Lower lobe of right lung (tissue), 2 donors: Measurements from ENCODE around the gene TMC3. TPM values are rescaled to one million over a fixed set of nuclear protein-coding genes. Genes with fewer than 3 reads are reported as not detected.

Experiments
- ATAC-seq, 2 donors: fragments of 200-7000 bp; cut with Tn5 transposase; one replicate each; pipeline ENCODE4 v1.9.1; 2020 to 2022; ENCODE audit warnings: mild to moderate bottlenecking in 2 of 2, moderate library complexity in 2 of 2
- DNase-seq: peaks from one replicate; pipeline ENCODE4 v3.0.0-alpha.2; 2020
- H3K27ac ChIP-seq: fragments of 200-600 bp; one replicate; pipeline ENCODE4 v1.8.0; 2022
- H3K27me3 ChIP-seq: fragments of 200-600 bp; one replicate; pipeline ENCODE4 v1.8.0; 2022; ENCODE audit warnings: low read depth
- H3K36me3 ChIP-seq: fragments of 200-600 bp; one replicate; pipeline ENCODE4 v1.8.0; 2022; ENCODE audit warnings: mild to moderate bottlenecking
- H3K4me1 ChIP-seq: fragments of 200-600 bp; one replicate; pipeline ENCODE4 v1.8.0; 2022
- H3K4me3 ChIP-seq: fragments of 200-600 bp; one replicate; pipeline ENCODE4 v1.8.0; 2022; ENCODE audit warnings: mild to moderate bottlenecking
- H3K9me3 ChIP-seq: fragments of 200-600 bp; one replicate; pipeline ENCODE4 v1.8.0; 2022
- intact Hi-C: fragments of 100-400 bp; cut with DNase I; formaldehyde crosslinking; loops from one replicate; pipeline ENCODE4 v1.11.0; 2022
- total RNA-seq: library from RNA; stranded (reverse); fragmentation: NEBNext Ultra II Directional; extraction: Animal tissue kit (Norgen Biotek cat#: 25700); gene quantifications from one replicate; pipeline ENCODE4 v1.2.1, GENCODE V29; 2021
- TF ChIP-seq, protein P1 (sequence below): fragments of 200-600 bp; IDR thresholded peaks from one replicate; pipeline ENCODE4 v1.8.0; 2022; ENCODE audit warnings: antibody characterized with exemption, mild to moderate bottlenecking
- donor health status: DM: no; HTN: yes; CAD: no; lungs with severe emphysema.

The TMC3 gene
- total RNA-seq, 1 donor from 2014 or later = not detected

GRCh38 chr15:81413851-81414250 lies 39.8 kb upstream of the TMC3 start:
- no peaks in the 10 kb centered on the region for H3K9me3 ChIP-seq
- no peak for DNase-seq

GRCh38 chr15:81411969-81412633 lies 38.1 kb upstream of the TMC3 start:
- Histone ChIP-seq H3K27ac (no peak overlapping the region), H3K4me1 (peaks cover 4% of the 10 kb centered on the region), H3K9me3 (no peaks in the 10 kb centered on the region), H3K36me3 (no peaks in the 10 kb centered on the region), H3K27me3 (peaks cover 7% of the 10 kb centered on the region), H3K4me3 (no peak overlapping the region)
- TF ChIP-seq, protein P1, sequence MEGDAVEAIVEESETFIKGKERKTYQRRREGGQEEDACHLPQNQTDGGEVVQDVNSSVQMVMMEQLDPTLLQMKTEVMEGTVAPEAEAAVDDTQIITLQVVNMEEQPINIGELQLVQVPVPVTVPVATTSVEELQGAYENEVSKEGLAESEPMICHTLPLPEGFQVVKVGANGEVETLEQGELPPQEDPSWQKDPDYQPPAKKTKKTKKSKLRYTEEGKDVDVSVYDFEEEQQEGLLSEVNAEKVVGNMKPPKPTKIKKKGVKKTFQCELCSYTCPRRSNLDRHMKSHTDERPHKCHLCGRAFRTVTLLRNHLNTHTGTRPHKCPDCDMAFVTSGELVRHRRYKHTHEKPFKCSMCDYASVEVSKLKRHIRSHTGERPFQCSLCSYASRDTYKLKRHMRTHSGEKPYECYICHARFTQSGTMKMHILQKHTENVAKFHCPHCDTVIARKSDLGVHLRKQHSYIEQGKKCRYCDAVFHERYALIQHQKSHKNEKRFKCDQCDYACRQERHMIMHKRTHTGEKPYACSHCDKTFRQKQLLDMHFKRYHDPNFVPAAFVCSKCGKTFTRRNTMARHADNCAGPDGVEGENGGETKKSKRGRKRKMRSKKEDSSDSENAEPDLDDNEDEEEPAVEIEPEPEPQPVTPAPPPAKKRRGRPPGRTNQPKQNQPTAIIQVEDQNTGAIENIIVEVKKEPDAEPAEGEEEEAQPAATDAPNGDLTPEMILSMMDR = no peak
- intact Hi-C loops = no loop called here
- DNase-seq (no peak), ATAC-seq (no peak)

More at GRCh38 chr15:81413851-81414250, 39.8 kb upstream of the TMC3 start:
- intact Hi-C loops = no loop called here
- peaks cover 4% of the 10 kb centered on the region for H3K4me1 ChIP-seq
- TF ChIP-seq, protein P1 = no peak
- no peak for ATAC-seq
- no peaks in the 10 kb centered on the region for H3K36me3 ChIP-seq
- H3K4me3 ChIP-seq = no peak overlapping the region
- H3K27ac ChIP-seq = no peak overlapping the region
- H3K27me3 ChIP-seq = peaks cover 4% of the 10 kb centered on the region

DNA sequence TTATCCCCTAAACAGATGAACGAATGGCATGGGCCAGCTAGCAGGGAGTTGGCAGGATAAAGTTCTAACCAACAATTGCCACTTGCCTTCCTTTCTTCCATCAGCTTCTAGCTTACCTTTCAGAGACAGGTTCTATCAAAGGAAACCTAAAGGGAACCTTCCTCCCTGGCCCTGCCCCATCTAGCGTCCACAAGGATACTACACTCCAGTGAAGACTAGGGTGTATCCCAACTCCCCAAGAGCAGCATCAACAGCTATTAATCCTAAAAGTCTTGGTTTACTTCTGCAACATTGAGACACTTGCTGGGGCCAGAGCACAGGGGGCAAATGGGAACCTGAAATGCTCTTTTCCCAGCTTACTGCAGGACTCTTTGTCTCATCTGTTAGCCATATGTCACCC lies 37.0 kb upstream of the TMC3 start:
- TF ChIP-seq, protein P1 = no peak
- H3K27me3 ChIP-seq = peaks cover 7% of the 10 kb centered on the region
- H3K36me3 ChIP-seq = no peaks in the 10 kb centered on the region
- no peak overlapping the region for H3K27ac ChIP-seq
- H3K9me3 ChIP-seq = no peaks in the 10 kb centered on the region
- H3K4me3 ChIP-seq = no peak overlapping the region
- DNase-seq (no peak), ATAC-seq (no peak)
- H3K4me1 ChIP-seq = peaks cover 4% of the 10 kb centered on the region
- intact Hi-C loops = no loop called here

DNA sequence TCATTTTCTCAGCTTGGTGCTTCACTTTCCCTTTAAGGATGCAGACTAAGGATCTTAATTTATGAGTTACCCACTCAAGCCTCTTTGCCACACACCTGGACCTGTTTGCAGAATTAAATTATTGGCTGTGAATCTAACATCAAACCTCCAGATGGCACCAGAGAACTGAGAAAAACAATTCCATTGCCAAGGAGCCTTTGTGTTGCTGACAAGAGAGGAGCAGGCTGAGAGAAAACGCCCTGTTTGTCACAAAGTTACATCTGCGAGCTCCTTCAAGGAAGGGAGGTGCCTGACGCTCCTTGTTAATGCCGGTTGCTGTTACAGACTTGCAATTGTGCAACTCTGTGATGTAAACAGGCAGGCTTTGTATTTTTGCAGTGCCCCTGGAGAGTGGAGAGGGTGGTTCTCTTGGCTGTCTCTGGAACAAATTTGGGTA lies 36.3 kb upstream of the TMC3 start:
- no peaks in the 10 kb centered on the region for H3K36me3 ChIP-seq
- intact Hi-C loops = no loop called here
- DNase-seq (no peak), ATAC-seq (peak; percentile 42 to 73)
- H3K4me3 ChIP-seq = no peak overlapping the region
- H3K9me3 ChIP-seq = no peaks in the 10 kb centered on the region
- H3K27me3 ChIP-seq = peaks cover 7% of the 10 kb centered on the region
- TF ChIP-seq, protein P1 = peak; percentile 48
- H3K4me1 ChIP-seq = peaks cover 4% of the 10 kb centered on the region
- no peak overlapping the region for H3K27ac ChIP-seq

DNA sequence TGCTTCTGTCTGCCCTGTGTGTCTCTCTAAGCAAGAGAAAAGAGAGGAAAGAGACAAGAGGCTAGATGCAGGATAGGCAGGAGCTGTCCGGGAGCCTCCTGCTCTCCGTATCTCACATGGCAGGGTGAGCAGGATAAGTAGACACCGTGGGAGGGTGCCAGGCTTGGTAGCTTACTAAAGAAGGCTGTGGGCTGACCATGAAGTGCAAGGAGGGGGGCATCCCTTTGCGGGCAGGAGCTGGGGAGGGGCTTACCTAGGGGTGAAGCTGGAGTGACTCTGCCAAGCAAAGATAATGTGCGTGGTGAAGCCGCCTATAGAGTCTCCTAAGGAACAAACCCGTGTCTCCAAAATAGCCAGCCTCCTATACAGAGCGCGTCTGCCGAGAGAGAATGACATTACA lies 33.7 kb upstream of the TMC3 start:
- Histone ChIP-seq H3K27me3 (peaks cover 3% of the 10 kb centered on the region), H3K27ac (no peak overlapping the region), H3K4me1 (peaks cover 4% of the 10 kb centered on the region), H3K4me3 (no peak overlapping the region), H3K36me3 (no peaks in the 10 kb centered on the region), H3K9me3 (no peaks in the 10 kb centered on the region)
- ATAC-seq (no peak), DNase-seq (no peak)
- TF ChIP-seq, protein P1 = no peak
- intact Hi-C loops = no loop called here
